H54 (cell line): ENCODE data around the gene C15orf61.
A peak's percentile ranks its signal among the peaks of the same experiment; 100 is the strongest.

Experiments
- DNase-seq: peaks from one replicate; pipeline ENCODE4 v3.0.0; 2011; ENCODE audit warnings: low spot score, mixed read lengths; ENCODE audit not compliant: insufficient read length
- FAIRE-seq: peaks from 3 replicates; lab custom pipeline; 2011; peaks lifted over from hg19 to GRCh38; lab: Jason Lieb, UNC
- POLR2A ChIP-seq: IDR thresholded peaks from 2 replicates; pipeline ENCODE4 v1.6.1; 2011; ENCODE audit warnings: low read depth, mild to moderate bottlenecking, low read length

C15orf61 gene

DNA sequence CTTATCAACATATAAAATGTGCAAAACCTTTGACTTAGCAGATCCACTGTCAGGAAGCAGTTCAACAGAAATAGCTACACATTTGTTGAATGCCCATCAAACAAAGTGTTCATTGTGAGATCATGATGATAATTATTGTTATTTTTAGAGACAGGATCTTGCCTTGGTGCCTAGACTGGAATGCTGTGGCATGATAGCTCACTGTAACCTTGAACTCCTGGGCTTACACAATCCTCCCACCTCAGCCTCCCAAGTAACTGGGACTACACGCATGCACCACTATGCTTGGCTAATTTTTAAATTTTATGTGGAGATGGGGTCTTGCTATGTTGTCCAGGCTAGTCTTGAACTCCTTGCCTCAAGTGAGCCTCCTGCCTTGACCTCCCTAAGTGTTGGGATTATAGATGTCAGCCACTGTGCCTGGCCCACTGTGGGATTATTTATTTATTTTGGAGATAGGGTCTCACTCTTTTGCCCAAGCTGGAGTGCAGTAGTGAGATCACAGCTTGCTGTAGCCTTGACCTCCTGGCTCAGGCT is 30.3 kb downstream of the C15orf61 start:
- no peak for DNase-seq
- no peak for TF ChIP-seq POLR2A
- no peak for FAIRE-seq

DNA sequence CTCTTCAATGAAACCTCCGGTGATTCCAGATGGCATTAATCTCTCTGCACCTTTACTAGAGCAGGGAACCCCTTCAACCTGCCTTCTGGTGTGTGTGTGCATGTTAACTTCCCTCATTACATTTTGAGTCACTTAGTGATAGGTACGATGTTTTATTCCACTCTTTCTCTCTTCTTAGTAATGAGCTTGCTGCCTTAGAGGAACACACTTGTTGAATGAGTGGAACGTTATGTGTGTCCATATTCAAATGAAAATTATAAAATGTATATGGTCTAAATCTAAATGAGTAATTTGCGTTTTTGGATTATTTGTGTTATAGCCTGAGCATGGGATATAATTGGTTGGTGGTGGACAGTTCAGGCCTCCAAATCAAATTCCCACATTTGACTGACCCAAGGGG is 33.6 kb downstream of the C15orf61 start:
- no peak for TF ChIP-seq POLR2A
- DNase-seq (no peak), FAIRE-seq (no peak)

DNA sequence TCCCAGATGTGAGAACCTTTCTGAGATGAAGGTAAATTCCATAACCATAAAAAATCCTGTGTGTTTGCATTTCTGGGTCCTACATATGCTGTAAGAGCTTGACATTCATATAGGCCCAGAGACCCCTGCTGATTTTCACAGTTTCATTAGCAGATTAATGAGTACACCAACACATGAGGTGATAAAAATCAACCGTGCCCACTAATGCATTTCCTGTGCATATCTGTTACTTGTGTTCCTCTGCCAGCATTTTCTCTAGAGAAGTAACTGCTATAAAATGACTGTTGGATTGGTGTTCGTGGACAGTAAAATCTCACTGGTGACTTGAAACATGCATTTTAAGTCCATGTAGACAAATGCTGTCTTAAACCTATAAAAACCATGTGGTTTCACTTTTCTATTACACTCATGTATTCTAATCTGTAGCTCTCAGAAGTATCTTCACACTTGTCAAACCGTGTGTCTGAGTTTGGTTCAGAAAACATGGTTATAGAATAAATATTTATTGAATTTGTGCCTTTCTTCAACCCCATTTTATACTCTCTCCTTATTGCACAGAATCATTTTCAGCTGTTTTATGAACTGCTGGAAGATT is 36.1 kb downstream of the C15orf61 start:
- no peak for FAIRE-seq
- no peak for DNase-seq
- no peak for TF ChIP-seq POLR2A

DNA sequence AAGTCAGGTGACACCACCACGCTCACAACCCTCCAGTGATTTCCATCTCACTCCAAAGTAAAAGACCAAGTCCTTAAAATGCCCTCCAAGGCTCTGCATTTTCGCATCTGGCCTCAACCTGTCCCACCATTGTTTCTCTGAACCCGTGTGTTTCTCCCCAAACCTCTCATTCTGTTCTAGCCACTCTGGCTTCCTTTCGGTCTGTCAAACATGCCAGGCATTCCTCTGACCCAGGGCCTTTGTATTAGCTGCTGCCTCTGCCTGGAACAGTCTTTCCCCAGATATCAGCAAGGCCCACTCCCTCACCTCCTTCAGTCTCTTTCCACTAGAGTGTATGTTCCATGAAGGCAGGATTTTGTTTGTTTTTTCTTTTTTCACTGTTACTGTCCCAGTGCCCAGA is 37.6 kb downstream of the C15orf61 start:
- DNase-seq (no peak), FAIRE-seq (no peak)
- no peak for TF ChIP-seq POLR2A

DNA sequence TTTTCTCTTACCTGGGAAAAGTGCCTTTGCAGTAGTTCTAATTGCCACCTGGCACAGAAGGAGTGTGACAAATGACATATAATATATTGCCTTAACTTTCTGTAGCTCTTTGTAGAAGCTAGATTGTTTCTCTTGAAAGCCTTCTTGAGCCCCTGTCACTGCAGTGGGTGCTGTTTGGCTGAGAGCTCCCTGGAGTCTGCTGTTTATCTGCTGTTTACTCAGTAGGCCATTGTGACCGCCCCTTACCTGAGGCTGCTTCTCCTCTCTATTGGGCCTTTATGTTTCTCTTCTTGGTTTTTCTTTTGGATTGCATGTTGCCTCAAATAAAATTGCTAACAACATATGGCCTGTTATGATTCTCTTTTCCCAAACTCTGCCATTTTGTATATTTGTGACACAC is 38.2 kb downstream of the C15orf61 start:
- no peak for TF ChIP-seq POLR2A
- DNase-seq (no peak), FAIRE-seq (no peak)

DNA sequence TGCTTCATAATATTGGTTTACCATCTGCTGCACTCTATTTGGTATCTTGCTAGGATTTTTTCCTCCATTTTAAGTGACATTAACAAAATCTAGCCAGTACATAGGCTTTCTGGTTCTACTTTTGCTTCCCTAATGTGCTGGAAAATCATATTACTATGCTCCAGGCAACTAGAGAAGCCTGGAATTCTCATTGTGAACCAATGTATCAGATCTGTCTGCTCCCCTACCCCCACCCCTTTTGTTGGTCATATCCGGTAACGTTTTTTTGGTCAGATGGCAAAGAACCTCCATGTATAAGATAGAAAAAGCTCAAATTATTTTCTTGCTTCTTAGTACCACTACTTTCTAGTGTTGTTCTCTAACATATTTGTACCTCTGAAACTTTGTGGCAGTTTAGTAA is 38.6 kb downstream of the C15orf61 start:
- TF ChIP-seq POLR2A, result no peak
- no peak for FAIRE-seq
- no peak for DNase-seq

DNA sequence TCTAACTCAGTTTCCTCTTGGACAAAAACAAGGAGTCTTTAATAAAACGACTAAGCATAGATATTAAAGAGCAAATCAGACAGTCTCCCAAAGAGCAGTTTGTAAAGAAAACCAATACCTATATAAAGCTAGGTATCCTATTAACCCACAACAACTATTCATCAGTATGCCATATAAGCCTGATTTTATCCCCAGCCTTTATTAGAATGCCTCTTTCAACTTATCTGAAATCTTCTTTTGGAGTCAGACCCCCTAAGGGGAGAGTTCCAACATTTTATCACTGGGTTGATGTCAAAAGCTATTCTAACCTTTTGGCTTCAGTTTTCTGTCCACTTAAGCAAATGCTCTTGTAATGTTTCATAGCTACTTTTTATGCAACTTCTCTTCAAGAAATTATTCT is 39.4 kb downstream of the C15orf61 start:
- DNase-seq, result no peak
- no peak for TF ChIP-seq POLR2A
- FAIRE-seq, result no peak

DNA sequence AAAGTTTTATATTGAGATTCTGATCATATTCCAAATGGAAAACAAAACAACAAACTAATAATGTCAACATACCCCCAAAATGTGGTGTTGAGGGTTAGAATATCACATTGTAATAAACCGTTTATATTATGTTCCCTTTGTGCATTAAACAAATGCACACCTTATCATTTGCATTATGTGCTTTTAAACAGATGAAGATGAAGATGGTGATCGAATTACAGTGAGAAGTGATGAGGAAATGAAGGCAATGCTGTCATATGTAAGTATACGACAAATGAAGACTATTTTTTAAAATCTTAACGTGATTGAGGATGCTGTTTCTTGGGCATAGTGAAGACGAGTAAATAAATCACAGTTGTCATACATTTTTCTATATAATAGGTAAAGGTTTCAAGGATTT is 42.2 kb downstream of the C15orf61 start:
- TF ChIP-seq POLR2A, result no peak
- no peak for DNase-seq
- FAIRE-seq, result no peak

DNA sequence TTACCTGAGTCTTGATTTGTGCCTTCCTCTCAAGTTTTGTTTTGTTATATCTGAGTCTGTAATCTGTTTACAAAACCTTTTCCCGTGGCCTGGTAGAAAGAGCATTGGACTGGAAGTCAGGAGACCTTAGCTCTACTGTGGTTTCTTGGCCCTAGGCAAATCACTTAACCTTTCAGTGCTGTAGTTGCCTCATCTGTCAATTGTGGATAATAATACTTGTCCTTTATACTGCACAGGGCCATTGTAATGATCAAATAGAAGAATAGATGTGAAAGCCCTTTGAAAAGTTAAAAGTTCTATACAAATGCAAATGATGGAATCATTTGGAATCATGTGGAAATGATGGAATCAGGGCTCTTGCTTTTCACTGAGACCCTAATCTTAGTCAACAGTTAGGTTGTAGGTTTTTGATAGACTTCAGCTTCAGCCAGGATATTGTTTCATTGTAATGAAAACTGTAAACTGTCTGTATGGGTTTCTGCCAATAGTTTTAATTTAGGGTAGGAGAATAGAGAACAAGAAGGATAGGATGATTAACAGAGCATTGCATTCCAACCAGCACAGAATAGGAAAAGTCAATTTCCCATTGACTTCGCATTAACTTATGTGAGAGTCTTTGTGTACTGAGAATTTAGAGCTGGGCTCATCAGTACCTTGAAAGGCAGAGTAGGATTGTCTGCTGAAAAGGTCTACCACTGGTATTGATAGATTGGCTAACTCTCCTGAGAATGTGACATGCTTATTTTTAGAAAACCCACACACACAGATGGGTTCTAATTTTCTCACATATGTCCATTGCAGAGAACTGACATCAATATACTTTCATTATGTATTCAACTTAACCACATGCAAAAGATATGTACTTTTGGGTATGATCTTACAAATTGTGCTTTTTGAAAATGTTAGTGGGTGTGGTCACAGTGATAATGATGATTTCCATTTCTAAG is 43.4 kb downstream of the C15orf61 start:
- FAIRE-seq, result peak; percentile 62

DNA sequence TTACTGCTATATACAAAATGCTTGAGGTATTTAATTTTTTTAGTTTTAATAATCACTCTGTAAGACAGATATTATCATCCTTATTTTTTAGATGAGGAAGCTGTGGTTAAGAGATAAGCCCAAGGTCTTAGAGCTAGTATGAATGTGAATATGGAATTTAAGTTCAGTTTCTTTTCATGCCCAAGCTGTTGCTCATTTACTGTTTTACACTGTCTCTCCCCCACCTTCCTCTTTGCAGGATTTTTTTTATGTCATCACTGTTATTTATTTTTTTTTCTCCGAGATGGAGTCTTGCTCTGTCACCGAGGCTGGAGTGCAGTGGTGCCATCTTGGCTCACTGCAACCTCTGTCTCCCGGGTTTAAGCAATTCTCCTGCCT is 44.0 kb downstream of the C15orf61 start:
- FAIRE-seq, result no peak

More for the DNA sequence above, 43.4 kb downstream of the C15orf61 start:
- no peak for DNase-seq
- no peak for TF ChIP-seq POLR2A

DNA sequence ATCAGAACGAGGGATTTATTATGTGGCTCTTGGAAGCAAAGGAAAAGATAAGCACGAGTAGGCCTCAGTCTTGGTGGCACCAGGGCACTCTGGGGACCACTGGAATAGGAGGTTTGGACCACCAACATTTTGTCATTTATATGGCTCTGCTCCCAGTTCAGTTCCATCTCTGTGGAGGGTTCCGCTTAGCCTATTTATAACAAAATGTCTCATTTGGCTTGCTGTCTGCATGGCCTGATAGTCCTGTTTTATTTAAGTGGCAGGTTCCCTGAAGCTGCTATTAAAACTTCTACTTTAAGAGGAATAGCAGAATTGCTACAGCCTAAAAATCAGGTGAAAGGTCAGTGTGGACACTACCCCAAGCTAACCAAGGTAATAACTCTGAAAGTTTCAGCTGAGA is 48.7 kb downstream of the C15orf61 start:
- FAIRE-seq, result no peak
- no peak for DNase-seq
- TF ChIP-seq POLR2A, result no peak

More for the DNA sequence above, 44.0 kb downstream of the C15orf61 start:
- no peak for TF ChIP-seq POLR2A
- DNase-seq, result no peak

DNA sequence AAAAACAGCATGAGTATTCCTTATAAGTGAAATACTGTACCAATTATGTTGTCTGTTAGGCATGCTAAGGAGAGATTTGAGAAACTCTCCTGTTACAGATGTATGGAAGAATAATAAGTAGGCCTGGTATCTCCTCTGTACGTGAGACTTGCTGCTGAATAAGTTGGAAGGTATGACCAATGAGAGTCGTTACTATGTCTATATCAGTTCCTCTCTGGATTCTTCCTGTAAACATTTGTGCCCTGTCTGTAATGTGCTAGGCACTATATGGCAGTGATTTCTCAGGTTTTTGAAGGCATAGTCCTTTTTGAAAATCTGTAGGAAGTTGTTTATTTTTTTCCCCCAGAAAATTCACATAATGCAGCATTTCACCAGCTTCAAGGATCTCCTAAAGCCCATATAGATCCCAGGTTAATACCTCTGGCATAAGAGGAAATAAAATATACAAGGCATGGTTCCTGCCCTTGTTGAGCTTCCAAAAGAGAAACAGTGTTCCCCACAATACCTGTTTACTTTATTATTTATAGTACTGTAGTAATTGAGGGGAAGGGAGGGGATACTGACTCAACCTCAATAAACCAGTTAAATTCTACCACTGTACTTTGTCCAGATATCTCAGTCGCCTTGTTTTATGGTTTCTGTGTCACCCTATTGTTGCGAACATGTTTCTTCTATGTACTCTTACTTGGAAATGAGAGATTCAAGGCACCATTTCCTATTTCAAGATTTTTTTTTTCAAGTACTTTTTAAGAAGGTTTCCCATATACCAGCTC is 50.1 kb downstream of the C15orf61 start:
- TF ChIP-seq POLR2A, result no peak
- FAIRE-seq (no peak), DNase-seq (no peak)

DNA sequence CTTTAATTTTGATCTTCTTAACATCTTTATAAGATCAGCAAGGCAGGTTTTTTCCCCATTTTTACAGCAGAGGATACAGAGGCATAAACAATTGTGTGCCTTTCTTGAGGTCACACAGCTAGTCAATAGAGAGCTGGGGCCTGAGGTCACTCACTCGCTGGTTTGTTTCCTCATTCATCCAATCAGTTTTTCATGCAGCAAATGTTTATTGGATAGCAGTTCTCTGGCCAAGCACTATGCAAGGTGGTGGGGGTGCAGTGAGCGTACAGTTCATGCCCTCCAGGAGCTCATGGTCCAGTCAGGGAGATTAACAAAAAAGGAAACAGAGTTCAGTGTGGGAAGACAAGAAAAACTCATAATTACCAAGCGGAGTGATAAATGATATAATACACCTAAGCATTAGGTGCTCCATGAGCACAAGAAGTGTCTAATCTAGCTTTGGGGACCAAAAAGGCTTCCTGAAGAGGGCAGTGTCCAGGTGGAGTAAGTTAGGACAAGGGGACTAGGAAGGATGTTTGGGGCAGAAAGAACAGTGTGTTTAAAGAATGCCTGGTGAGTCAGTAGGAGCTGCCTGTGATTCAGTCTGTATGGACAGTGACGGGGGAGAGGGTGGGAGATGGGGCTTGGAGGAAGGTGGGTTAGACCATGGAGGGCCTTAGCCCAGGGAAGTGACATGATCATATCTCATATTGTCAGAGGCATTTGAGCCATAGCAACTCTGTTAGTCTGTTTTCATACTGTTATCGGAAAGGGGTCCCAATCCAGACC is 50.9 kb downstream of the C15orf61 start:
- TF ChIP-seq POLR2A, result no peak
- FAIRE-seq, result no peak
- no peak for DNase-seq
